Activated T-cell treated with anti-CD3 and anti-CD28 coated beads, Interleukin-2, amount 50 U/mL, for 1 hour (primary cell): ENCODE results near the gene LMBR1.
A peak's percentile ranks its signal among the peaks of the same experiment; 100 is the strongest.
"Not testable (repeated sequence)": the region's sequence is repeated elsewhere in the genome, so short reads cannot be mapped to it uniquely, and the experiment has no call there.

Source experiments
- DNase-seq: peaks from one replicate; pipeline ENCODE4 v3.0.0-alpha.2; 2020

LMBR1 gene

GRCh38 chr7:156650042-156650441, 242.9 kb downstream of the LMBR1 start:
- no peak for DNase-seq

GRCh38 chr7:156647330-156647729, 245.7 kb downstream of the LMBR1 start:
- not testable (repeated sequence) for DNase-seq

- DNase-seq, result no peak
Observed at GRCh38 chr7:156642306-156643045, 250.5 kb downstream of the LMBR1 start.

- DNase-seq, result no peak
Observed at GRCh38 chr7:156640949-156641485, 252.0 kb downstream of the LMBR1 start.

- peak; percentile 93 for DNase-seq
Observed at GRCh38 chr7:156640257-156640948, 252.6 kb downstream of the LMBR1 start, which contains the start of gene RNF32. Gene RNF32 (plus strand): TSS chr7:156640774. CDS start chr7:156643878, 3,104 bp downstream.

- no peak for DNase-seq
Observed at GRCh38 chr7:156639426-156640256, 253.3 kb downstream of the LMBR1 start.

- DNase-seq, result no peak
Observed at GRCh38 chr7:156638443-156639077, 254.4 kb downstream of the LMBR1 start.

GRCh38 chr7:156637093-156637492, 255.9 kb downstream of the LMBR1 start:
- not testable (repeated sequence) for DNase-seq

- DNase-seq, result no peak
Observed at GRCh38 chr7:156635529-156636385, 257.2 kb downstream of the LMBR1 start.

GRCh38 chr7:156634117-156634516, 258.9 kb downstream of the LMBR1 start:
- DNase-seq, result no peak

GRCh38 chr7:156629873-156630272, 263.1 kb downstream of the LMBR1 start:
- no peak for DNase-seq

- DNase-seq, result no peak
Observed at GRCh38 chr7:156628562-156628961, 264.4 kb downstream of the LMBR1 start.
